Esophagus muscularis mucosa (tissue), 4 donors: ENCODE data around the gene MCEMP1. TPM values are rescaled to one million over a fixed set of nuclear protein-coding genes. Genes with fewer than 3 reads are reported as not detected.

ENCODE experiments used
- DNase-seq: peaks from one replicate; pipeline ENCODE4 v3.0.0-alpha.2; 2017; ENCODE audit errors: extremely low spot score
- H3K27ac ChIP-seq, 4 donors: fragments of 200-600 bp; sonication (generic); replicated peaks in 1 of 4; 1 replicate in 3 of 4; 2 replicates in 1 of 4; pipeline ENCODE4 v1.5.1; 2016 to 2019; ENCODE audit warnings: mild to moderate bottlenecking in 1 of 4
- H3K27me3 ChIP-seq, 4 donors: fragments of 200-600 bp; sonication (generic); one replicate each; pipeline versions ENCODE4 v1.5.1 to v1.6.0; 2016 to 2019
- H3K36me3 ChIP-seq, 4 donors: fragments of 200-600 bp; sonication (generic); one replicate each; pipeline ENCODE4 v1.5.1; 2016 to 2019
- H3K4me1 ChIP-seq, 4 donors: fragments of 200-600 bp; sonication (generic); one replicate each; pipeline ENCODE4 v1.5.1; 2016 to 2019
- H3K4me3 ChIP-seq, 4 donors: fragments of 200-600 bp; sonication (generic); 1 replicate in 2 of 4; 2 replicates in 2 of 4; pipeline ENCODE4 v1.5.1; 2016 to 2019; ENCODE audit warnings: mild to moderate bottlenecking in 4 of 4, moderate library complexity in 1 of 4
- H3K9me3 ChIP-seq, 4 donors: fragments of 200-600 bp; sonication (generic); 1 replicate in 3 of 4; 2 replicates in 1 of 4; pipeline ENCODE4 v1.5.1; 2016 to 2019
- EP300 ChIP-seq: sonication (generic); formaldehyde crosslinking; IDR thresholded peaks from one replicate; pipeline ENCODE4 v1.6.1; 2017; ENCODE audit warnings: antibody characterized with exemption
- POLR2A ChIP-seq: fragments of 450-650 bp; IDR thresholded peaks from one replicate; pipeline ENCODE4 v1.6.1; 2017; ENCODE audit warnings: antibody characterized with exemption, moderate library complexity, mild to moderate bottlenecking, low read depth
- POLR2AphosphoS5 ChIP-seq, 2 donors: sonication (generic); formaldehyde crosslinking; IDR thresholded peaks; one replicate each; pipeline ENCODE4 v1.6.1; 2017; ENCODE audit warnings: antibody characterized with exemption in 2 of 2
- WGBS: methylation state at CpG from one replicate; pipeline ENCODE4 v1.1.5; 2018; 5-methylcytosine and 5-hydroxymethylcytosine counted together
- intact Hi-C: fragments of 100-400 bp; cut with DNase I; formaldehyde crosslinking; loops from one replicate; pipeline ENCODE4 v1.15.1; 2023
- total RNA-seq, 4 donors: library from RNA; depleted of rRNA; stranded (reverse); fragments of >200 nt; gene quantifications; one replicate each; pipeline versions ENCODE4 v1.1.0 to v1.2.1, GENCODE V29; 2016
- TF ChIP-seq, protein P1 (sequence below), 3 experiments: fragments of 200-600 bp in 2 of 3; fragments of 450-650 bp in 1 of 3; sonication (generic) in 2 of 3; IDR thresholded peaks; one replicate each; pipeline ENCODE4 v1.5.1; 2017 to 2019; ENCODE audit warnings: antibody characterized with exemption in 3 of 3, mild to moderate bottlenecking in 2 of 3, moderate library complexity in 1 of 3

The MCEMP1 gene
- total RNA-seq, 4 donors from 2014 or later: 0.34 to 2.0 (median 0.42) TPM; not detected in 1

DNA sequence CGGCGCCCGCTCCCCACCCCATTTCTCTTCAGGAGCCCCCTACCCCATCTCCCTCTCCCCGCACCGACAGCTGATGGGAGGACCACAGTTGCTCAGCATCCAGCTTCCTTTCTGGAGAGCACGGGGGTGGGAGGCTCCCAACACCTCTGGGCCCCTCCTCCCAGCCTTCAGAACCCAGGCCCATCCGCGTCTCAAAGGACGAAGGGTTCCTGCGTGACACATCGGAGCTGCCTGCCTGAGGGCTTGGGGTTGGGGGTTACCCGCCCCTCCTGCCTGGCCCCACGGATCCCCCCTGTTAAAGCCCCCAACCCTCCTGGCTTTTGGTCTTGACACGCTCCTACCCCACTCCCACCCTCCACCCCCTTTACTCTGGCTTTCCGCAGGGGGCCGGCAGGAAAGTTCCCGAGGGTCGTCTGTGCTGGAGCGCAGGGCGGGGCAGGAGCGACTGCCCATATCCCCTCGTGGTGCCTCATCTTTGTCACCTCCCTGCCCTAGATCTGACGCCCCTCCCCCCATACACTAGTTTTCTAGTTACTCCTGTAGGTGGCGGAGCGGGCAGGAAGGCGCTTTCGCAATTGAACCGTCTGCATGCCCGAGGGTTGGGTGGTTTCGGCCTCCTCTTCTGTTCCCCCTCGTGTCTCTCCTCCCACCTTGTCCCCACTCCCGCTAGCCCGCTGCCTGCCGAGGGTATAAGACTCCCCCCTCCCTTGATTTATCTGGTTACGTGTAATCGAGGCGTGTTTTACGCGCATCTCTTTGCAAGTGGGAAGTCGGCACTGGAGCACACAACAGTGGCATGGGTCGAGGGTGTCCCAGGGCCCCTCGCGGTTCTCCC is 4.7 kb downstream of the MCEMP1 start:
- H3K4me3 ChIP-seq: peak overlapping the region; percentile 75 to 100 (median 88)
- peaks cover 10 to 29% (median 22%) of the 10 kb centered on the region in 4 donors for H3K4me1 ChIP-seq
- no peaks in the 10 kb centered on the region for H3K9me3 ChIP-seq
- peaks cover 0 to 38% (median 1%) of the 10 kb centered on the region in 4 donors for H3K27me3 ChIP-seq
- WGBS: under 1% methylated on average over 28 of the region's 43 CpGs
- DNase-seq: peak; percentile 95
- peaks cover 0 to 36% (median 27%) of the 10 kb centered on the region in 4 donors for H3K36me3 ChIP-seq
- H3K27ac ChIP-seq: peak overlapping the region; percentile 78 to 90 (median 84)
- intact Hi-C loops: loop anchor here (1.0 to 10.0 kb wide), 3 partner anchors 29 to 329 kb away; no protein-coding TSS in a partner anchor
- TF ChIP-seq POLR2A (no peak), EP300 (no peak), POLR2AphosphoS5 (IDR thresholded peaks at IDR 0.05) (peak in 1 of 2 donors; percentile 53)
- TF ChIP-seq, protein P1, sequence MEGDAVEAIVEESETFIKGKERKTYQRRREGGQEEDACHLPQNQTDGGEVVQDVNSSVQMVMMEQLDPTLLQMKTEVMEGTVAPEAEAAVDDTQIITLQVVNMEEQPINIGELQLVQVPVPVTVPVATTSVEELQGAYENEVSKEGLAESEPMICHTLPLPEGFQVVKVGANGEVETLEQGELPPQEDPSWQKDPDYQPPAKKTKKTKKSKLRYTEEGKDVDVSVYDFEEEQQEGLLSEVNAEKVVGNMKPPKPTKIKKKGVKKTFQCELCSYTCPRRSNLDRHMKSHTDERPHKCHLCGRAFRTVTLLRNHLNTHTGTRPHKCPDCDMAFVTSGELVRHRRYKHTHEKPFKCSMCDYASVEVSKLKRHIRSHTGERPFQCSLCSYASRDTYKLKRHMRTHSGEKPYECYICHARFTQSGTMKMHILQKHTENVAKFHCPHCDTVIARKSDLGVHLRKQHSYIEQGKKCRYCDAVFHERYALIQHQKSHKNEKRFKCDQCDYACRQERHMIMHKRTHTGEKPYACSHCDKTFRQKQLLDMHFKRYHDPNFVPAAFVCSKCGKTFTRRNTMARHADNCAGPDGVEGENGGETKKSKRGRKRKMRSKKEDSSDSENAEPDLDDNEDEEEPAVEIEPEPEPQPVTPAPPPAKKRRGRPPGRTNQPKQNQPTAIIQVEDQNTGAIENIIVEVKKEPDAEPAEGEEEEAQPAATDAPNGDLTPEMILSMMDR (IDR thresholded peaks at IDR 0.05): peak; percentile 36 to 55 (median 41)

DNA sequence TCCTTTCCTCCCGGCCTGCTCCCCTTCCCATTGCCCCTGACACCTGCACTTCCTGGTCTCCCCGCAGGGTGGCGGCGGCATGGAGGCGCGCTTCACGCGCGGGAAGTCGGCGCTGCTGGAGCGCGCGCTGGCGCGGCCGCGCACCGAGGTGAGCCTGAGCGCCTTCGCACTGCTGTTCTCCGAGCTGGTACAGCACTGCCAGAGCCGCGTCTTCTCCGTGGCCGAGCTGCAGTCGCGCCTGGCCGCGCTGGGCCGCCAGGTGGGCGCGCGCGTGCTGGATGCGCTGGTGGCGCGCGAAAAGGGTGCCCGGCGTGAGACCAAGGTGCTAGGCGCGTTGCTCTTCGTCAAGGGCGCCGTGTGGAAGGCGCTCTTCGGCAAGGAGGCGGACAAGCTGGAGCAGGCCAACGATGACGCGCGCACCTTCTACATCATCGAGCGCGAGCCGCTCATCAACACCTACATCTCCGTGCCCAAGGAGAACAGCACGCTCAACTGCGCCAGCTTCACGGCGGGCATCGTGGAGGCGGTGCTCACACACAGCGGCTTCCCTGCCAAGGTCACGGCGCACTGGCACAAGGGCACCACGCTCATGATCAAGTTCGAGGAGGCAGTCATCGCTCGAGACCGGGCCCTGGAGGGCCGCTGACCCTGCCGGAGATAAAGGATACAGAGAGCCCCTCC is 5.4 kb downstream of the MCEMP1 start:
- TF ChIP-seq, protein P1 (IDR thresholded peaks at IDR 0.05): no peak
- TF ChIP-seq POLR2AphosphoS5 (IDR thresholded peaks at IDR 0.05): no peak
- TF ChIP-seq EP300: no peak
- TF ChIP-seq POLR2A: no peak
- 94% methylated on average over 10 of the region's 74 CpGs for WGBS
- no peak for DNase-seq
- H3K9me3 ChIP-seq: no peaks in the 10 kb centered on the region
- H3K4me3 ChIP-seq: peak overlapping the region; percentile 75 to 100 (median 88)
- peaks cover 0 to 36% (median 27%) of the 10 kb centered on the region in 4 donors for H3K36me3 ChIP-seq
- intact Hi-C loops: loop anchor here (5.0 to 10.0 kb wide), 2 partner anchors 112 to 330 kb away; no protein-coding TSS in a partner anchor
- peaks cover 10 to 29% (median 22%) of the 10 kb centered on the region in 4 donors for H3K4me1 ChIP-seq
- H3K27me3 ChIP-seq: peaks cover 0 to 30% (median 0%) of the 10 kb centered on the region in 4 donors
- H3K27ac ChIP-seq: peak overlapping the region in 3 of 4 donors; percentile 81 to 90 (median 88)

DNA sequence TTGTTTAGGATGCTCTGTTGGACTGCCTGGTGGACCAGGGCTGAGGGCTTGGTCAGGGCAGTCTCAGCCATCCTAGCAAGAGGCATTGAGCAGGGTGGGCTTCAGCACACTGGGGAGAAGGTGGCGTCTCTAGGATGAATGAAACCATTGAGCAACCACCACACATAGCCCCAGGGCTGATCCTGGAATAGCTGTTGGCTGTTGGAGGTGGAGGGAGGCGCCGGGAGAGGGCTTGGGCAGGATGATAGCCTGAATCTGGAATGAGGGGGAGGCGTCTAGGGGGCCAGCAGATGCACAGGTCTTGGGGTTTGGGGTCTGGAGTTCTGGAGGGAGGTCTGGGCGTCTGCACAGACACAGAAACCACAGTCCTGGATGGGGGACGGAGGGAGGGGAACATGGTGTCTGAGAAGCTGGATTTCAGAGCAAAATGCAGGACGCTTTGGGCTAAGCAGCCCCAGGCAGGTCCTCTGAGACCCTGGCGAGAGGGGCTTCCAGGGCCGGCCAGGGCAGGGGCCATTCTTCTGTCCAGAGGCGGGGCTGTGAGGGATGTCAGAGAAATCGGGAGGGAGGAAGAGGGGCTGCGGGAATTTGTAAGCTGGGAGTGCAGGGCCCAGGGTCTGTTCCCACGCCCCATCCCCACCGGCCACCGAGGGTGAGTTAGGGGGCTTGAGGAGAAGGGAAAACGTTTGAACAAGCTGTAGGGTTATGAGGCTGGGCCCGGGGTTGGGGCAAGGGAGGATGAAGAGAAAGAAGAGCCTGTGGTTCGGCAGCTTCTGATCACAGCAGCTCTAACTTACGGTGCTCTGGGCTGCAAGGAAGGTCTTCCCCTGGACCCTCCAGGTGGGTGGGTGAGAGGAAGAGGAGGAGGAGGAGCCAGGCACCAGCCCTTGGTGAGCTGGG is 8.9 kb downstream of the MCEMP1 start:
- Histone ChIP-seq H3K27ac (no peak overlapping the region), H3K27me3 (peaks cover 0 to 21% (median 2%) of the 10 kb centered on the region in 4 donors), H3K4me3 (no peak overlapping the region), H3K36me3 (peaks cover 0 to 36% (median 27%) of the 10 kb centered on the region in 4 donors), H3K9me3 (no peaks in the 10 kb centered on the region), H3K4me1 (peaks cover 6 to 21% (median 17%) of the 10 kb centered on the region in 4 donors)
- intact Hi-C loops: loop anchor here (10.0 kb wide), 1 partner anchor 109 kb away; no protein-coding TSS in a partner anchor
- 47% methylated on average over 19 of the region's 19 CpGs for WGBS
- TF ChIP-seq EP300 (no peak), POLR2A (no peak), POLR2AphosphoS5 (IDR thresholded peaks at IDR 0.05) (no peak)
- TF ChIP-seq, protein P1 (IDR thresholded peaks at IDR 0.05): no peak
- DNase-seq: no peak

DNA sequence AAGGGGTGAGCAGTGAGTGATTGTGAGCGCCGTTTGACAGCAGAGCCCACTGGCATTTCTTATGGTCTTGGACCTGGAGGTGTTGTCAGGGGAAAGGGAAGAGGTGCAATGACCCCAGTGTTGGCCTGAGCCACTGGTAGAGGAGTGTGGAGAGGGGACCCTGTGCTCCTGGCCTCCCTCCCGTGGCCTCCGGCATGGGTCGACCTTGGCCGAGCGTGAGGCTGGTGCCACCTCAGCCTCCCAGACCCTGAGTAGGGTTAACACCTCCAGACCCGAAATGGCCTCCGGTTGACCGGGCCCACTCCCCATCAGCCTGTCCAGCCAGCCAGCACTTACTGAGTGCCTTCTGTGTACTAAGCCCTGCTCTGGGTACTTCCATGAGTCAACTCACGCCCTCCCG is 10.3 kb downstream of the MCEMP1 start:
- TF ChIP-seq EP300 (no peak), POLR2A (no peak), POLR2AphosphoS5 (IDR thresholded peaks at IDR 0.05) (no peak)
- TF ChIP-seq, protein P1 (IDR thresholded peaks at IDR 0.05): no peak
- Histone ChIP-seq H3K36me3 (peaks cover 0 to 35% (median 26%) of the 10 kb centered on the region in 4 donors), H3K27ac (no peak overlapping the region), H3K4me3 (no peak overlapping the region), H3K4me1 (peaks cover 1 to 8% (median 5%) of the 10 kb centered on the region in 4 donors), H3K9me3 (no peaks in the 10 kb centered on the region), H3K27me3 (peaks cover 0 to 31% (median 2%) of the 10 kb centered on the region in 4 donors)
- intact Hi-C loops: loop anchor here (10.0 kb wide), 1 partner anchor 108 kb away; no protein-coding TSS in a partner anchor
- 84% methylated on average over 5 of the region's 12 CpGs for WGBS
- no peak for DNase-seq
